Aorta (tissue), 5 donors: Measurements from ENCODE around the gene CIB4. TPM values are rescaled to one million over a fixed set of nuclear protein-coding genes. Genes with fewer than 3 reads are reported as not detected.

ENCODE experiments used
- ATAC-seq: fragments of 200-7000 bp; cut with Tn5 transposase; one replicate; pipeline ENCODE4 v1.9.1; 2022; ENCODE audit warnings: moderate library complexity; ENCODE audit not compliant: low FRiP score
- DNase-seq, 2 donors: peaks; one replicate each; pipeline ENCODE4 v3.0.0-alpha.2; 2020
- H3K27ac ChIP-seq, 2 donors: one replicate each; pipeline ENCODE4 v1.5.1; 2013; ENCODE audit warnings: low read length in 2 of 2, mild to moderate bottlenecking in 2 of 2, moderate library complexity in 2 of 2, control low read depth in 1 of 2, inconsistent platforms in 1 of 2, low read depth in 1 of 2
- H3K27me3 ChIP-seq, 2 donors: one replicate each; pipeline ENCODE4 v1.6.1; 2013; ENCODE audit warnings: control low read depth in 1 of 2, low read length in 1 of 2, mild to moderate bottlenecking in 1 of 2, moderate library complexity in 1 of 2; ENCODE audit not compliant: insufficient read depth in 2 of 2, control insufficient read depth in 1 of 2
- H3K36me3 ChIP-seq, 2 donors: one replicate each; pipeline ENCODE4 v1.6.1; 2013; ENCODE audit warnings: control low read depth in 1 of 2, low read length in 1 of 2, mild to moderate bottlenecking in 1 of 2; ENCODE audit not compliant: insufficient read depth in 2 of 2, control insufficient read depth in 1 of 2
- H3K4me1 ChIP-seq, 2 donors: one replicate each; pipeline ENCODE4 v1.6.1; 2013; ENCODE audit warnings: low read length in 2 of 2, control low read depth in 1 of 2, mild to moderate bottlenecking in 1 of 2, moderate library complexity in 1 of 2; ENCODE audit not compliant: insufficient read depth in 2 of 2, control insufficient read depth in 1 of 2
- H3K4me3 ChIP-seq, 2 donors: one replicate each; pipeline ENCODE4 v1.5.1; 2013; ENCODE audit warnings: low read length in 2 of 2, control low read depth in 1 of 2, mild to moderate bottlenecking in 1 of 2
- H3K9me3 ChIP-seq: one replicate; pipeline ENCODE4 v1.6.1; 2013; ENCODE audit warnings: mild to moderate bottlenecking, low read length; ENCODE audit not compliant: control insufficient read depth
- WGBS, 2 donors: extraction: QIAGEN DNeasy Blood & Tissue Kit; methylation state at CpG; one replicate each; pipeline ENCODE4 v1.1.7; 2013; 5-methylcytosine and 5-hydroxymethylcytosine counted together
- intact Hi-C, 2 donors: fragments of 100-400 bp; cut with DNase I; formaldehyde crosslinking; loops; one replicate each; pipeline versions ENCODE4 v1.14.2 to v1.15.0; 2022
- polyA plus RNA-seq, 2 donors: library from polyadenylated mRNA; stranded (reverse); fragments of 200-250 nt; gene quantifications; one replicate each; pipeline ENCODE4 v1.2.3, GENCODE V29; 2013
- total RNA-seq, 2 donors: library from RNA; stranded (reverse); fragmentation: NEBNext Ultra II Directional; extraction: Animal tissue kit (Norgen Biotek cat#: 25700); gene quantifications; one replicate each; pipeline ENCODE4 v1.2.1, GENCODE V29; 2021
- donor health status: healthy with polysubstance abuse.
- donor health status: Bipolar disorder and iron deficiency.
- donor health status: DM: no; HTN: no; CAD: no.
- donor health status: DM: no; HTN: no; CAD: no.
- donor health status: DM: yes; HTN: yes; CAD: no.

CIB4 gene
- total and polyA plus RNA-seq, 4 donors = 0.60 TPM; not detected in 3

GRCh38 chr2:26610504-26611335 lies 30.4 kb downstream of the CIB4 start:
- peaks cover 2 to 4% of the 10 kb centered on the region in 2 donors for H3K4me1 ChIP-seq
- 81 to 83% methylated on average over 7 of the region's 7 CpGs for WGBS, 2 donors
- no peak overlapping the region for H3K4me3 ChIP-seq
- H3K9me3 ChIP-seq = no peaks in the 10 kb centered on the region
- ATAC-seq = no peak
- H3K36me3 ChIP-seq = no peaks in the 10 kb centered on the region
- no peak for DNase-seq
- intact Hi-C loops = loop anchor here in 1 of 2 donors (5.0 kb wide), 1 partner anchor 82 kb away; the partner anchor contains the start of gene KCNK3
- H3K27ac ChIP-seq = no peak overlapping the region
- H3K27me3 ChIP-seq = no peaks in the 10 kb centered on the region

- H3K4me3 ChIP-seq = no peak overlapping the region
- no peaks in the 10 kb centered on the region for H3K36me3 ChIP-seq
- H3K27me3 ChIP-seq = no peaks in the 10 kb centered on the region
- H3K4me1 ChIP-seq = peaks cover 2% of the 10 kb centered on the region in 2 donors
- H3K27ac ChIP-seq = no peak overlapping the region
- intact Hi-C loops = loop anchor here (5.0 kb wide), 2 partner anchors 72 to 82 kb away; partner anchors contain the start of gene KCNK3 (in 1 of the 2)
- H3K9me3 ChIP-seq = no peaks in the 10 kb centered on the region
- DNase-seq (no peak), ATAC-seq (no peak)
- 93 to 95% methylated on average over 10 of the region's 10 CpGs for WGBS, 2 donors
Measured at GRCh38 chr2:26609839-26610277, 31.3 kb downstream of the CIB4 start.

GRCh38 chr2:26609205-26609631 lies 31.9 kb downstream of the CIB4 start:
- no peaks in the 10 kb centered on the region for H3K27me3 ChIP-seq
- H3K4me1 ChIP-seq = peaks cover 0 to under 1% of the 10 kb centered on the region in 2 donors
- DNase-seq (no peak), ATAC-seq (no peak)
- H3K4me3 ChIP-seq = no peak overlapping the region
- intact Hi-C loops = loop anchor here in 1 of 2 donors (5.0 kb wide), 1 partner anchor 73 kb away; no protein-coding TSS in a partner anchor
- no peaks in the 10 kb centered on the region for H3K36me3 ChIP-seq
- H3K27ac ChIP-seq = no peak overlapping the region
- WGBS, 2 donors = 92 to 97% methylated on average over 6 to 7 of the region's 7 CpGs
- no peaks in the 10 kb centered on the region for H3K9me3 ChIP-seq

GRCh38 chr2:26608557-26608956 lies 32.6 kb downstream of the CIB4 start:
- no peak for DNase-seq
- ATAC-seq = no peak
- WGBS, 2 donors = 87 to 95% methylated on average over 8 of the region's 8 CpGs
- no peak overlapping the region for H3K4me3 ChIP-seq
- no peaks in the 10 kb centered on the region for H3K9me3 ChIP-seq
- intact Hi-C loops = loop anchor here in 1 of 2 donors (5.0 kb wide), 1 partner anchor 74 kb away; no protein-coding TSS in a partner anchor
- H3K4me1 ChIP-seq = no peaks in the 10 kb centered on the region
- no peak overlapping the region for H3K27ac ChIP-seq
- H3K36me3 ChIP-seq = no peaks in the 10 kb centered on the region
- no peaks in the 10 kb centered on the region for H3K27me3 ChIP-seq

GRCh38 chr2:26607698-26608097 lies 33.5 kb downstream of the CIB4 start:
- no peaks in the 10 kb centered on the region for H3K36me3 ChIP-seq
- no peak overlapping the region for H3K4me3 ChIP-seq
- no peaks in the 10 kb centered on the region for H3K27me3 ChIP-seq
- H3K4me1 ChIP-seq = no peaks in the 10 kb centered on the region
- 5 to 17% methylated on average over 8 of the region's 8 CpGs for WGBS, 2 donors
- intact Hi-C loops = loop anchor here in 1 of 2 donors (5.0 kb wide), 1 partner anchor 75 kb away; no protein-coding TSS in a partner anchor
- H3K9me3 ChIP-seq = no peaks in the 10 kb centered on the region
- ATAC-seq (no peak), DNase-seq (no peak)
- no peak overlapping the region for H3K27ac ChIP-seq

GRCh38 chr2:26606847-26607190 lies 34.3 kb downstream of the CIB4 start:
- H3K27me3 ChIP-seq = no peaks in the 10 kb centered on the region
- H3K4me1 ChIP-seq = no peaks in the 10 kb centered on the region
- H3K9me3 ChIP-seq = no peaks in the 10 kb centered on the region
- no peak for ATAC-seq
- H3K4me3 ChIP-seq = no peak overlapping the region
- intact Hi-C loops = loop anchor here (1.0 to 5.0 kb wide), 2 partner anchors 75 to 138 kb away; no protein-coding TSS in a partner anchor
- 90 to 96% methylated on average over 5 of the region's 5 CpGs for WGBS, 2 donors
- no peak for DNase-seq
- no peaks in the 10 kb centered on the region for H3K36me3 ChIP-seq
- H3K27ac ChIP-seq = no peak overlapping the region

GRCh38 chr2:26605999-26606846 lies 34.9 kb downstream of the CIB4 start:
- Histone ChIP-seq H3K27me3 (no peaks in the 10 kb centered on the region), H3K36me3 (no peaks in the 10 kb centered on the region), H3K9me3 (no peaks in the 10 kb centered on the region), H3K4me1 (no peaks in the 10 kb centered on the region), H3K4me3 (no peak overlapping the region), H3K27ac (no peak overlapping the region)
- 88 to 89% methylated on average over 18 of the region's 18 CpGs for WGBS, 2 donors
- intact Hi-C loops = loop anchor here (1.0 to 5.0 kb wide), 2 partner anchors 76 to 139 kb away; no protein-coding TSS in a partner anchor
- no peak for DNase-seq
- ATAC-seq = no peak

- WGBS, 2 donors = 32 to 34% methylated on average over 13 of the region's 13 CpGs
- intact Hi-C loops = loop anchor here in 1 of 2 donors (5.0 kb wide), 1 partner anchor 77 kb away; no protein-coding TSS in a partner anchor
Measured at GRCh38 chr2:26605195-26605998, 35.8 kb downstream of the CIB4 start.

More at GRCh38 chr2:26605195-26605998, 35.8 kb downstream of the CIB4 start:
- Histone ChIP-seq H3K27me3 (no peaks in the 10 kb centered on the region), H3K36me3 (no peaks in the 10 kb centered on the region), H3K4me3 (no peak overlapping the region), H3K9me3 (no peaks in the 10 kb centered on the region), H3K4me1 (no peaks in the 10 kb centered on the region), H3K27ac (no peak overlapping the region)
- DNase-seq (no peak), ATAC-seq (no peak)
